Measurements from ENCODE around the gene P2RX5. TPM values are rescaled to one million over a fixed set of nuclear protein-coding genes. Genes with fewer than 3 reads are reported as not detected.

The P2RX5 gene
- total RNA-seq, 1 donor, result 31.5 TPM

DNA sequence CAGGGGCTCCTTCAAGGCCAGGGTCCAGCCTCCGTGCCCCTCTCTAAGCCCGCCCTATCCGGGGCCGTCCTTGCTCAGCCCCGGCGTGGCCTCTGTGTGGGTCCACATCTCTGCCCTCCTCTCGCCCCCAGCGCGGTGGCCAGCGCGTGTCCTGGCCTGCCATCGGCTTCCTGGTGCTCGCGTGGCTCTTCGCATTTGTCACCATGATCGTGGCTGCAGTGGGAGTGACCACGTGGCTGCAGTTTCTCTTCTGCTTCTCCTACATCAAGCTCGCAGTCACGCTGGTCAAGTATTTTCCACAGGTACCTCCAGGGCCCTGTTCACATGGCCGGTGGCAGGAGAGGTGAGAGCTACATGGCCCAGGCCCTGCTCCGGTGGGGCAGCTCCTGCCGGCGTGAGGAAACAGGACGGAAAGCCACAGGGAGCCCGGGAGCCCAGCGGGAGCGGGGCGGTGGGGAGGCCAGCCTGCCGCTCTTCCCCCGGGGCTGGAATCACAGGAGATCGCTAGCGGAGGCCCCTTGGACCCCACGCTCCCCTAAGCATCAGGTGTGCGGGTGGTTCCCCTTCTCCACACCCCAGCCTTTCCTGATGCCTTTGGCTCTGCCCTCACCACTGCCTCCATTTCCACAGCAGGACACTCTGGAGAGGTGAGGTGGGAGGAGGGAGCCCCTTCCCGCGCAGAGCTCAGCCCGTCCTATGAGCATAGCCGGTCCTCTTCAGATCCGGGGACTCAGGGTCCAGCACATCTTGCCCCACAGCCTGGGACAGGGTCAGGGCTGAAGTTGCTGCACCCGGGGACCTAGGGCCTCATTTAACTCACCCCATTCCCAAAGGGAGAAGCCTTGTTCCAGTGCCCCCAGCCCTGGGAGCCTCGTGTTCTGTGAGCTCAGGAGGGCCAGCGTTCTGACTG is 37.8 kb downstream of the P2RX5 start:
- no peak for DNase-seq (ENCODE audit: low read depth in 2 of 3, low spot score in 2 of 3)

DNA sequence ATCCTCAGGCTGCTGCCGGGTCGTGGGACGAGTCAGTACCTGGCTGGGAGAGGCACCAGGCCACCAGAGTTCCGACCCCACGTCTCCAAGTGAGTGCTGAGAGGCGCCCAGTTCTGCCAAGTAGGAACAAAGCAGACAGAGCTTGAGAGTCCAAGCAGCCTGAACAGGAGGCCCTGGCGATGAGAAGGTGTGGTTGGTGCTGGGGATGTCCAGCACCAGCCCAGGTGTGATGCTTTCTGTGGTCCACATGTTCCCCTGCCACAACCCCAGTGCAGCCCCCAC is 38.4 kb downstream of the P2RX5 start:
- DNase-seq (ENCODE audit: low read depth in 2 of 3, low spot score in 2 of 3), result no peak

DNA sequence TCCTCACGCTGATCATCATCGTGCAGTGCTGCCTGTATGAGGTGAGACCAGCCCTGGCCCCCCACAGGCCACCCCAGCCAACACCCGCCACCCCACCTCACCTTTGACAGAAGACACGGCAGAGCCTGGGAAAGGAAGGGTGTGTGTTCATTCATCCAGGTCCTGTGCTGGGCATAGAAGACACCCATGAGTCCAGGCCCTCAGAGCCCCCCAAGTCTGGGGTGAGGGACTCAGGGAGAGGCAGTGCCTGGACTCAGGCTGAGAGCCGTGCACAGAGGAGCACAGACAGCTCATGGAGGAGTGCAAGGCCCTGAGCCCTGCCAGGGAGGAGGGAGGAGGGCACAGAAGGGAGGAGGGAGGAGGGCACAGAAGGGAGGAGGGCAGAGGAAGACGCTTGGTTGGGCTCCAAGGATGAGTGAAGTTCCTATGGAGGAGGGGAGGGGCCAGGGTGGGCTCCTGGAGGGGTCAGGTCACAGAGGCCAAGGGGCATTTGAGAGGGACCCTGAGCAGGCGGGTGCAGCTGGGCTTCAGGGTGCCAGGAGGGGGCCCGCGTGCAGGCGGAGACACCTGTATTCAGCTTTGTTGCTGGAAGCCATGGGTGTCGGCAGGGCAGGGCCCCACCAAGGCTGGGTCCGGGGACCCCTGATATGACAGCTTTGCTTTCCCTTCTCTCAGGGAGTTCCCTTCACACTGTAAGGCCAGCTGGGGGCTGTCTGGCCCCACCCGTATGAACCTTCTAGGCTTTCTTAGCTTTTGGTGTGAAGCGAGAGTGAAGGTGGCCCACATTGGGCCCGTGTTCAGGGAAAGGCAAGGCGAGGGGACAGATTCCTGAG is 39.0 kb downstream of the P2RX5 start:
- DNase-seq (ENCODE audit: low read depth in 2 of 3, low spot score in 2 of 3), result no peak

DNA sequence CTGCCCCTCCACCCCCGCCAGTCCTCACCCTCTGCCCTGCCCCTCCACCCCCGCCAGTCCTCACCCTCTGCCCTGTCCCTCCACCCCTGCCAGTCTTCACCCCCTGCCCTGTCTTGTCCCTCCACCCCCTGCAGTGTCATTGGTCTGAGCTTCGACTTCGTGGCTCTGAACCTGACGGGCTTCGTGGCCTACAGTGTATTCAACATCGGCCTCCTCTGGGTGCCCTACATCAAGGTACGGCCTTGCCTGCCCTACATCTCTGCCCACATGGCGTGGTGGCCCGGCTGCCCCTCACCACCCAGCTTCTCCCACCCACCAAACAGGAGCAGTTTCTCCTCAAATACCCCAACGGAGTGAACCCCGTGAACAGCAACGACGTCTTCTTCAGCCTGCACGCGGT is 39.6 kb downstream of the P2RX5 start:
- no peak for DNase-seq (ENCODE audit: low read depth in 2 of 3, low spot score in 2 of 3)

DNA sequence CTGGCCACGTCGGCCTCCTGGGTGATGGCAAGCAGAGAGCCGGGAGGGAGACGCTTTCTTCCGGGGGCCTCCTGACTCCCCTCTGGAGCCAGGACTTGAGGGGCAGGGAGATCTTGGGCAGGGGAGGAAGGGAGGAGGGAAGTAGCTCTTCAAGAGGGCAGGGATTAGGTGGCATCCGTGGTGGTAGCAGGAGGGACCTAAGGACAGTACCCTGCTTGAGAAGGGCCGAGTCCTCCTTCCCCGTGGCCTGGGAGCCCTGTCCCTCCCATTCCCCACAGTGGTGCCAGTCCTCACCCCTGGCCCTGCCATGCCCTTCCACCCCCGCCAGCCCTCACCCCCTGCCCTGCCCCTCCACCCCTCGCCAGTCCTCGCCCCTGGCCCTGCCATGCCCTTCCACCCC is 40.2 kb downstream of the P2RX5 start:
- DNase-seq (ENCODE audit: low read depth in 2 of 3, low spot score in 2 of 3), result no peak

DNA sequence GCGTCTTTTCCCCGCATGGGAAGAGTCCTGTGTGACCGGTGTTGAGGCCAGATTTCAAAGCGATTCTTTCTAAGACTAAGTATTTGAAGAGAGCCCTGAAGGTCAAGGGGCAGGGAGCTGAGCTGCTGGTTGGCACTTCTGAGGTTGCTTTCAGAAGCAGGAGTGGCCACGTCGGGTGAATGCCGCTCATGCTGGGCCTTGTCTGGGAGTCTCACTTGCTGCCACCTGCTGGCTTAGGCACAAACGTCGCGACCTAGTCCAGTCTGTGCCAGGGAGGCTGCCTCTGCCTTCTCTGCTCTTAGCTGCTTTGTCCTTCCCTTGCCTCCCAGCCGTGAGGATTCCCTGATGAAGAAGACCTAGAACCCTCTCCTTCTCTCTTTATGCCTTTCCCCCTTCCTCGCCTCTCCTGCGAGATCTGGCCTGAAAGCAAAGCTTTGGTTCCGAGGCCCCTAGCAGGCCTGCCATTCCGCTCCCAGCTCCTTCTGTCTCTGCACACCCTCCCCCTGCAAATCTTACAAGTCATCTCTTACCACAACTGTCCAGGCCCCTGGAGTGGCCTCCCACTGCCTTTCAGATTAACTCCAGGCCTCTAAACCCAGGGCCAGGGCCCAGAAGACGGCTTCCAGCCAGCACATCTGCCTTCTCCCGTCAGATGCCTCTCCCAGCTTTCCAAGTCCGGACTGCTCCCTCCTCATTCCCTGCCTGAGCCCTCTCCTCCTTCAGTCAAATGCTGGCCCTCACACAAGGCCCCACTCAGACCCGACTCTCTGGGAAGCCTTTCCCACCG is 48.0 kb downstream of the P2RX5 start:
- DNase-seq (ENCODE audit: low read depth in 2 of 3, low spot score in 2 of 3), result peak in 2 of 3 donors; percentile 53 to 76

DNA sequence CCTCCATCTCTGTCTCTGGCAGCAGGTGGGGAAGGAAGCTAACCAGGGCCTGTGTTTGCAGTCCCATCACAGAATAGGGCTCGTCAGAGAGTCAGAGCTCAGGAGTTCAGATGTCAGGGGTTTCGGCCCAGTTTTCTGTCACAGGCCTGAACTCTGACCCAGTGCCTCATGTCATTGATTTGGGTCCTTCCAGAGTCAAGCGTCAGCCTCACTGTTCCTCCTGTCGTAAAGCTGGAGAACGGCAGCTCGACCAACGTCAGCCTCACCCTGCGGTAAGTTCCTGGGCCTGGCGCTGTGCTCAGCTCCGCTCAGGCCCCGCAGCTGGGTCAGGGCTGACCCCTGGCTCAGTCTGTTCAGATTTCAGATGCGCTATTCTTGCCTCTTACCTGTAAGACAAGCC is 48.7 kb downstream of the P2RX5 start:
- DNase-seq (ENCODE audit: low read depth in 2 of 3, low spot score in 2 of 3), result no peak

DNA sequence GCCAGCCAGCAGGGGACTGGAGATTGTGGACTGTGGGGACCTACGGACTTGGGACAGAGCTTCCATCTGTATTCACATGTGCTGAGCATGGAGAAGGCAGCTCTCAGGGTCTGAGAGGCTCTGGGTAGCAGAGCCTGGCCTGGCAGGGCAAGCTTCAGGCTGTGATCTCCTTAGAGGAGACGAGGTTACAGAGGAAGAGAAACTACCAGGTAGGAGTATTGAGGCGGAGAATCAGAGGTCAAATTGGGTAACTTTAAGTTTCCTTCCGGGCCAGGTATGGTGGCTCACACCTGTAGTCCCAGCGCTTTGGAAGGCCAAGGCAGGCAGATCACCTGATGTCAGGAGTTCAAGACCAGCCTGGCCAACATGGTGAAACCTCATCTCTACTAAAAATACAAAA is 50.6 kb downstream of the P2RX5 start:
- DNase-seq (ENCODE audit: low read depth in 2 of 3, low spot score in 2 of 3), result no peak

DNA sequence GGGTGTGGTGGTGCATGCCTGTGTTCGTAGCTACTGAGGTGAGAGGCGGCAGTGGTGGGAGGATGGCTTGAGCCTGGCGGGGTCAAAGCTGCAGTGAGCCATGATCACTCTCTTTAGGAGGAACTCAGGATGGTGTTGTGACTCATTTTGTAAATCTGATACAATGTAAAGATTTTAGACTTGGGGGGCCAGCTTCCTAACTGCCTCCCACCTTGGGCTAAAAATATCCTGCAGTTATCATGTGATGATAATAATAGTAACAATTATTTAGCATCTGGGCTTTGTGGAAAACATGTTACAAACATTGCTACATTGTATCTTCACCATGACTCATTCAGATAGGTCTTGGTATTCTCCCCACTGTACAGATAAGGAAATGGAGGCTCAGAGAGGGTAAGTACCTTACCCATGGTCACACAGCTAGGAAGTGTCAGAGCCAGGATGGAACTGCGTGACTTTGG is 52.0 kb downstream of the P2RX5 start:
- DNase-seq (ENCODE audit: low read depth in 2 of 3, low spot score in 2 of 3), result no peak

DNA sequence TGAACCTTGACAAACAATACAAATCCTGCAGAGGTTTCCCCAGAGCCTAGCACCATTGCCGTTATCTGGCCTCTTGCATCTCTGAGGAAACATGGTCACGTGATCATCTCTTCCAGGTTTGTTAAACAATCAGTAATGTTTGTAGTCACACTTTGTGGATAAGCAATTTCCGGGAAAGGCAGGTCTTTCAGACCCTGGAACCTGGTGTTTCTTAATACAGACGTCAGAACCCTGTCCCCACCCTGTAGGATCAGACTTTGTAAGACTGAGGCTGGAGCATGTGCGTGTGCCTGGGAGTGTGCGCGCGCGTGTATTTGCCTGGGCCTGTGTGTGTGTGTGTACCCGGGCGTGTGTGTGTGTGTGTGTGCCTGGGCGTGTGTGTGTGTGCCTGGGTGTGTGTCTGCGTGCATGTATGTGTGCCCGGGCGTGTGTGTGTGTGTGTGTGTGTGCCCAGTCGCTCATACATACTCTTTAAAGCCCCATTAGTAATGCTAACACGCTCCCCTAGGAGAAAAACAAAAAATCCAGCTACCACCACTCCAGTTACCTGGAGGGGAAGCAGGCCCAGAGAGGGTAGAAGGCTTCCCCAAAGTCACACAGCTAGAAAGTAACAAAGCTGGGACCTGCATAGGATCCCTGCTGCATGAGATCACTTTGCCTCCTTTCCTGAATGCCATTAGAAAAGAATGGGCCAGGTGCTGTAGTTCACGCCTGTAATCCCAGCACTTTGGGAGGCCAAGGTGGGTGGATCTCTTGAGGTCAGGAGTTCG is 54.1 kb downstream of the P2RX5 start:
- DNase-seq (ENCODE audit: low read depth in 2 of 3, low spot score in 2 of 3), result no peak

DNA sequence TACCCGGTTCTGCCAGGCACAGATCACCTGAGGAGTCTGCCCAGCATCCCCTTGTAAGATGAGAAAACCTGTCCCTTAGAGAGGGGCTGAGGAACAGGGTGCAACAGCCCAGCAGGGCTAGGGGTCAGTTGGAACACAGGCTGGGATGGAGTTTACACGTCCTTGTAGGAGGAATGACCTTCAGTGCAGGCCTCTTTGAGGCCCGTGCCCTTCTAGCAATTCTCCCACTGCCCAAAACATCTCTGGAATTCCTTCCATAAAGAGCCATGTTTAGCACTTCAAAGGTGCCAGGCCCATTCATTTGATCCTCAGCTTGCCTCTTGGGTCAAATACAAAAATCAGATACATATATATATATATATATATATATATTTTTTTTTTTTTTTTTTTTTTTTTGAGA is 54.9 kb downstream of the P2RX5 start:
- no peak for DNase-seq (ENCODE audit: low read depth in 2 of 3, low spot score in 2 of 3)

DNA sequence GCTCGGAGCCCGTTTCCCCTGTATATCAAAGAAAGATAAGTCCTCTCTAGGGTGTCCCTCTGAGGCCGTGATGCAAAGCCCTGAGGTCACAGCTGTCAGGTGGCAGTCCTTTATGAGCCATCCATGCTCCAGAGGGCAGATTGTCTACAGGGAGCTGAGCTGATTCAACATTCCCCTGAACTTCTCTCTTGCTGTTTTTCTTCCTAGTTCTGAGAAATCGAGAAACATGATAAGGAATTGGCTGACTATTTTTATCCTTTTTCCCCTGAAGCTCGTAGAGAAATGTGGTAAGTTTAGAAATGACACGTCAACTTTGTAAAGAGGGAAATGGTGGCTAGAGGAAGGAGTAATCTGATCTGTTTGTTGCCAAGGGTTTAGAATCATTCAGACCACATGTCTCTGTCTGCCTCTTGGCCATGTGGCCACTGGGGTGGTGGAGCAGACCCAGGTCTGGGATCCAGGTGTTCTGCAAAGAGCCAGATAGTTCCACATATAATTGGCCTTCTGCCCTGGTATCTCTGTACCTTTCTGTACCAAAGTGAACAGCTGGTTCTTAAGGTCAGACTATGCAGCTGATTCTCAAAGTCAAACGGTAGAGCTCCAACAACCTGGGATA is 55.9 kb downstream of the P2RX5 start:
- peak in 2 of 3 donors; percentile 35 to 58 for DNase-seq (ENCODE audit: low read depth in 2 of 3, low spot score in 2 of 3)

DNA sequence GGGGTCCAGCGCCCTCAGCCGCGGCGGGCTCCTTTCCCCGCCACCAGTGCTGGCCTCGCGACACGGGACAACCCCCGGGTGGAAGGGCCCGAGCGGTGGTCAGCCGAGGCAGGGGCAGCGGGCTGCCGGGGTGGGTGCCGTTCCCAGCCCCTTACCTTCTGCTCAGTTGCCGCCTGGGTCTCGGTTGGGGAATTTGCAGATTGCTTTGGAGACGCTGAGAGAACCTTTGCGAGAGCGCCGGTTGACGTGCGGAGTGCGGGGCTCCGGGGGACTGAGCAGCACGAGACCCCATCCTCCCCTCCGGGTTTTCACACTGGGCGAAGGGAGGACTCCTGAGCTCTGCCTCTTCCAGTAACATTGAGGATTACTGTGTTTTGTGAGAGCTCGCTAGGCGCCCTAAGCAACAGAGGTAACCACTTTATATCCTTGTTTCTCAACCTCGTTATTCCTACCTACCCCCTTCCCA is 59.0 kb downstream of the P2RX5 start:
- DNase-seq (ENCODE audit: low read depth in 2 of 3, low spot score in 2 of 3), result peak in 2 of 3 donors; percentile 16 to 20

DNA sequence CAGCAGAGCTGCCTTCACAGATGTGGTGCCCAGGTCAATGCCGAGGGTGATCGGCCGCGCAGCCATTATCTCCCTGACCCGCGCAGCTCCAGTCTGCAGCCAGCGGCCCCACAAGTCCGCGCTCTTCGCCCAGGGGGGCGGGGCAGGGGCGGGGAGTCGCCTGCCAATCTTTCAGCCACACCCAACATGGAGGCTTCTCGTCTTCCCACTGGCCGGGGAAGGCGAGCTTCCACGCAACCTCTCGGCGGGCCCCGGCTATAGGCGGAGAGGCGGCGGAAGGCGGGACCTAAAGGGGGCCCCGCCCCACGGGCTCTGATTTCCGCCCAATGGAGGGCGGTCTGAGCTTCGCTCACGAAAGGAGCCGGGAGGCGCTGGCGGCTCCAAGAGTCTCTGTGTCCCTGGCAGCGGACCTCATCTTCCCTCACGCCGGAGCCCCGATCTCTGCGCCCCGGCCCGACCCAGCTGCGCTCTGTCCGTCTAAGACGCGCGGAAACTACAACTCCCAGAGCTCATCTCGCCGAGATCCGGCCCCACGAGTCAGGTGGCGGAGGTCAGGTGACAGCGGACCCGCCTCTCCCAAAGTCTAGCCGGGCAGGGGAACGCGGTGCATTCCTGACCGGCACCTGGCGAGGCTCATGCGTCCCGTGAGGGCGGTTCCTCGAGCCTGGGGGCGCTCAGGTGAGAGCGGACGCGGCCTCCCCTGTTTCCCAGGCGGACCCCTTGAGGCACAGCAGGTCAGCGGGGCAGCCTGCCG is 59.6 kb downstream of the P2RX5 start, which contains the start of the genes CTNS and SHPK:
Gene CTNS (plus strand): TSS at position 607 of the 754 bp plus-strand sequence. CDS start 3,447 bp downstream, outside the sequence.
Gene SHPK (minus strand): TSS at position 97 of the 754 bp plus-strand sequence. CDS start 31 bp downstream, at position 66.
- peak; percentile 80 to 97 (median 93) for DNase-seq (ENCODE audit: low read depth in 2 of 3, low spot score in 2 of 3)

DNA sequence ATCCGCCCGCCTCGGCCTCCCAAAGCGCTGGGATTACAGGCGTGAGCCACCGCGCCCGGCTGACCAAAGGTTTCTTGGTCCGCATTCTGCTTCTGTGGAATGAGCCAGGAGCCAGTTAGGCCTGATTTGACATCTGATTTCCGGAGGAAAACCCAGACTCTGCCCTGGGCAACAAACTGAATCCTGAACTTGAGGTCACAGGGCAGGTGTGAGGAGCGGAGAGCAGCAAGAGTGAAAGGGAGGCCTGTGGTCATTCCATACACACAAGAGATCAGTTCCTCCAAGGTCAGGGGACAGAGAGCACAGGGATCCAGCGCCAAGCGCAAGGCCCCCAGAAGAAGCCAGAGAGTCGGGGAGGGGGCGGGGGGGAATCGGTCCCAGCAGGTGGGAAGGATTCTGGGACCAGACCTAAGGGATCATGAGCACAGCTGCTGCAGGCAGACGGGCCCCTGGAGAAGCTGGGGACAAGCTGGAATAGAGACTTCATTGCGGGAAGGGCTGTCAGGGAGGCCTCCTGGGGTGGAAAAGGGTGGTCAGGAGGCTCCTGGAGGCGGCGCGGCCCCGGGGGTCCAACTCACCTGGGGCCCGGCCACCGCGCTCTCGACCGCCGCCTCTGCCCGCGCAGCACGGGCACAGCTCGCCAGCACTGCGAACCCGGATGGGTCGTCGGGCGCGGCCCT is 60.3 kb downstream of the P2RX5 start:
- DNase-seq (ENCODE audit: low read depth in 2 of 3, low spot score in 2 of 3), result peak in 2 of 3 donors; percentile 4 to 5

DNA sequence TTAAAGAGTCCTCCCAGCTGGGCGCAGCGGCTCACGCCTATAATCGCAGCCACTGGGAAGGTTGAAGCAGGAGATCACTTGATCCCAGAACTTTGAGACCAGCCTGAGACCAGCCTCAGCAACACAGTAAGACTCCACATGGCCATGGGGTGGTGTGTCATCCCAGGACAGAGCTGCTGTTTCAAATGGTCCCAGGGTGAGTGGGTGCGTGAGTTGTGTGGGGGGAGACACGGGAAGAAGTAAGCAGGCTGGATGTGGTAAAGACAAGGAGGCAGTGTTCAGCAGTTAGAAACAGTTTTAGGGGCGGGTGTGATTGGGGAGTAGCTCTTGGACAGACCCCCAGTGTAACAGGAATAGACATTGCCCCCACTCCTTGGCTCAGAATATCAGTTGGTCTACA is 63.7 kb downstream of the P2RX5 start:
- no peak for DNase-seq (ENCODE audit: low read depth in 2 of 3, low spot score in 2 of 3)

DNA sequence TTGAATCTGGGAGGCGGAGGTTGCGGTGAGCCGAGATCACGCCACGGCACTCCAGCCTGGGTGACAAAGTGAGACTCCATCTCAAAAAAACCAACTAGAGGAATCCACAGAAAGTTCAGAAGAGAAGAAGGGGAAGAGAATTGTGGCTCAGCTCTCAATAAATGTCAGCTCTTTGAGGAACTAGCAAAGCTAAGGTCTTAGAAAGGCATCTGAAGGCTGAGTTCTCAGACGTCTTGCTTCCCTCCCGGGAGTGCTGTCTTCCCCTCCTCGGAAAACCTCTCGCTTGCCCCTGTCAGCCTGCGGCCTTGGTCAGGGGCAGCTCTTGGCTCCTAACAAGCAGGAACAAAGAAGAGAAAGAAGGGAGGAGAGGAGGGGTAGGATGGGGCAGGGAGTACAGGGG is 65.2 kb downstream of the P2RX5 start:
- DNase-seq (ENCODE audit: low read depth in 2 of 3, low spot score in 2 of 3), result no peak

DNA sequence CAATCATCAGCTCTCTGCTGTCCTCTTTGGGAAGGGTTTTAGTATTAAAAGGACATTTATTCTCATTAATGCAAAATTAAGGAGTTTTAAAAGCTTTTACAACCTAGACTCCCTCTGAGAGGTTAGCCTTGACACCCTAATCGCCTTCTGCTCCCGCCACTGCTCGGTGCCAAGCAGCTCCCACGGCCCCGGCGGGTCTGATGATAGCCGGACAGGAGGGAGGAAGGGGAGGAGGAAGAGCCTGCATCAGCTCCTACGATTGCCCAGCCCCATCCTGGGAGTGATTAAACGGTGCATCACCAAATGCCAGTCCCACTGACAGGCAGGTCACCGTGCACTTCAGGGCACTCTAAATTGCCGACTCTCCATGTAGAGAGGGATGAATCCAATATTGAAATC is 68.2 kb downstream of the P2RX5 start:
- DNase-seq (ENCODE audit: low read depth in 2 of 3, low spot score in 2 of 3), result no peak
